ENCODE results near the gene IFNL2. TPM values are rescaled to one million over a fixed set of nuclear protein-coding genes. Genes with fewer than 3 reads are reported as not detected.
"Not testable (repeated sequence)": the region's sequence is repeated elsewhere in the genome, so short reads cannot be mapped to it uniquely, and the experiment has no call there.

IFNL2 gene
- total and polyA plus RNA-seq, 7 donors, result not detected

DNA sequence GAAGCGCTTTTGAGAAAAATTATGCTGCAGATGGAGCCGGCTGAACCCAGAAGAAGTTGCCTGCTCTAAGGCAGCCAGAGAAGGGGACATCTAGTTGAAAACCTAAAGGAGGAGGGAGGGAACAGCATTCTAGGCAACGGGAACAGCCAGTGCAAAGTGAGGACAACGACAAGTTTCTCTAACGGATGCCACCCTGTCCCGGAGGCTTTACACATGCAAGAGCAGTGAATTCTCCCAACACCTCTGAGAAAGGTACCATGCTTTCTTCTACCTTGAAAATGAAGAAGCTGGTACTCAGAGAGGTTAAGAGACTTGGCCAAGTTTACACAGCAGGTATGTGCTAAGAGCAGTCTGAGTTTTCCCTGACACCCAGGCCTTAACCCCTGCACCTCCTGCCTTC, 29.3 kb upstream of the IFNL2 start:
- Histone ChIP-seq H3K4me1 (no peaks in the 10 kb centered on the region), H3K36me3 (no peaks in the 10 kb centered on the region), H3K4me3 (no peak overlapping the region), H3K27ac (no peak overlapping the region), H3K9me3 (no peaks in the 10 kb centered on the region), H3K27me3 (peaks cover 0 to 41% (median 22%) of the 10 kb centered on the region in 3 donors)
- WGBS, 2 donors, result 95% methylated on average over 6 of the region's 6 CpGs
- DNase-seq, result no peak
- intact Hi-C loops (cut with DNase I), result no loop called here
- TF ChIP-seq POLR2AphosphoS5 (IDR thresholded peaks at IDR 0.05), result no peak
- TF ChIP-seq EP300 (IDR thresholded peaks at IDR 0.05), result no peak
- TF ChIP-seq, protein P1, sequence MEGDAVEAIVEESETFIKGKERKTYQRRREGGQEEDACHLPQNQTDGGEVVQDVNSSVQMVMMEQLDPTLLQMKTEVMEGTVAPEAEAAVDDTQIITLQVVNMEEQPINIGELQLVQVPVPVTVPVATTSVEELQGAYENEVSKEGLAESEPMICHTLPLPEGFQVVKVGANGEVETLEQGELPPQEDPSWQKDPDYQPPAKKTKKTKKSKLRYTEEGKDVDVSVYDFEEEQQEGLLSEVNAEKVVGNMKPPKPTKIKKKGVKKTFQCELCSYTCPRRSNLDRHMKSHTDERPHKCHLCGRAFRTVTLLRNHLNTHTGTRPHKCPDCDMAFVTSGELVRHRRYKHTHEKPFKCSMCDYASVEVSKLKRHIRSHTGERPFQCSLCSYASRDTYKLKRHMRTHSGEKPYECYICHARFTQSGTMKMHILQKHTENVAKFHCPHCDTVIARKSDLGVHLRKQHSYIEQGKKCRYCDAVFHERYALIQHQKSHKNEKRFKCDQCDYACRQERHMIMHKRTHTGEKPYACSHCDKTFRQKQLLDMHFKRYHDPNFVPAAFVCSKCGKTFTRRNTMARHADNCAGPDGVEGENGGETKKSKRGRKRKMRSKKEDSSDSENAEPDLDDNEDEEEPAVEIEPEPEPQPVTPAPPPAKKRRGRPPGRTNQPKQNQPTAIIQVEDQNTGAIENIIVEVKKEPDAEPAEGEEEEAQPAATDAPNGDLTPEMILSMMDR (IDR thresholded peaks at IDR 0.05), result no peak
- no peak for TF ChIP-seq POLR2A (IDR thresholded peaks at IDR 0.05)

DNA sequence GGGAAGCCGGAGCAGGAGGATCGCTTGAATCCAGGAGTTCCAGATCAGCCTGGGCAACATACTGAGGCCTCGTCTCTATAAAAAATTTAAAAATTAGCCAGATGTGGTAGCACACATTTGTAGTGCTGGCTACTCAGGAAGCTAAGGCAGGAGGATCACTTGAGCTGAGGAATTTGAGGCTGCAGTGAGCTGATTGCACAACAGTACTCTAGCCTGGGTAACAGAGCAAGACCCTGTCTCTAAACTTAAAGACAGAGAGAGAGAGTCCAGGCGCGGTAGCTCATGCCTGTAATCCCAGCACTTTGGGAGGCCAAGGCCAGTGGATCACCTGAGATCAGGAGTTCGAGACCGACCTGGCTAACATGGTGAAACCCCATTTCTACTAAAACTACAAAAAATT, 27.8 kb upstream of the IFNL2 start:
- H3K4me3 ChIP-seq, result no peak overlapping the region
- intact Hi-C loops (cut with DNase I), result no loop called here
- 93 to 95% methylated on average over 7 of the region's 7 CpGs for WGBS, 2 donors
- TF ChIP-seq POLR2AphosphoS5 (IDR thresholded peaks at IDR 0.05) (no peak), POLR2A (IDR thresholded peaks at IDR 0.05) (no peak), EP300 (IDR thresholded peaks at IDR 0.05) (no peak)
- TF ChIP-seq, protein P1 (IDR thresholded peaks at IDR 0.05), result no peak
- no peak for DNase-seq
- no peaks in the 10 kb centered on the region for H3K36me3 ChIP-seq
- no peaks in the 10 kb centered on the region for H3K4me1 ChIP-seq
- no peaks in the 10 kb centered on the region for H3K9me3 ChIP-seq
- H3K27ac ChIP-seq, result no peak overlapping the region
- peaks cover 0 to 44% (median 30%) of the 10 kb centered on the region in 3 donors for H3K27me3 ChIP-seq

DNA sequence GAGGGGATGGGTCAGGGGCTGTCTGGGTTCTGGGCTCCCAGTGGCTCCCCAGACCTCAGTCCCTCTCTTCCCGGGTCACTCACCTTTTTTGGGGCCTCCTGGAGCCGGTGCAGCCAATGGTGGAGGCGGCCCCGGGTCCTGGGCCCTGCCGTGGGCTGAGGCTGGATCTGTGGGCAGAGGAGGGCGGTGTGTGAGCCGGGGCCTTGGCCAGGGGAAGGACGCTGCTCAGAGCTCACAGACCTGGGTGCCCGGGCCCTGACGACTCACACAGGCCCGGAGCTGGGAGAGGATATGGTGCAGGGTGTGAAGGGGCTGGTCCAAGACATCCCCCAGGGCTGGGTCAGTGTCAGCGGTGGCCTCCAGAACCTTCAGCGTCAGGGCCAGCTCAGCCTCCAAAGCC, 24.5 kb upstream of the IFNL2 start:
- 83% methylated on average over 13 of the region's 13 CpGs for WGBS, 2 donors
- intact Hi-C loops (cut with DNase I); H3K36me3 ChIP-seq; H3K4me3 ChIP-seq; H3K27ac ChIP-seq; DNase-seq; H3K9me3 ChIP-seq: not testable (repeated sequence)
- Histone ChIP-seq H3K27me3 (peaks cover 19 to 43% (median 34%) of the 10 kb centered on the region in 3 donors), H3K4me1 (peaks cover 0 to 15% (median 12%) of the 10 kb centered on the region in 4 donors)

DNA sequence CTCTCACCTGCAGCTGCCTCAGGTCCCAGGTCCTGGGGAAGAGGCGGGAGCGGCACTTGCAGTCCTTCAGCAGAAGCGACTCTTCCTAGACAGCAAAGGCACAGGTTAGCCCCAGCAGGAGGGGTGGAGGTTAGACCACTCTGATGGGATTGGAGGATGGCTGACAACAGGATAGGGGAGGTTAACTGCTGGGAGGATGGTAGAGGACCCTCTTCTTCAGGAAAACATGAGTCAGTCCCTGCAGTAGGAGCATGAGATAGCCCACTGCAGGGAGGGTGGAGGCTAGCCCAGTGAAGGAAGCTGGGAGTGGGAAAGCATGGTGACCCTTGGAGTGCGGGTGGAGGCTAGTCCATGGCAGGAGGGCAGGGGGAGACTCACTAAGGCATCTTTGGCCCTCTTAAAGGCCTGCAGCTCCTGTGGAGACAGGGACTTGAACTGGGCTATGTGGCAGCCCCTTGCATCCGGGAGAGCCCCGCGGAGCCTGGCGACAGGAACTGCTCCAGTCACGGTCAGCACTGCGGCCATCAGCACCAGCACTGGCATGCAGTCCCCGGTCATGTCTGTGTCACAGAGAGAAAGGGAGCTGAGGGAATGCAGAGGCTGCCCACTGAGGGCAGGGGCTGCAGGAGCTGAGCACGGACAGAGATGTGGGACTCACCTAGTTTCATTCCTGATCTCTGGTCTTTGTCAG, 23.6 kb upstream of the IFNL2 start, which contains the start of gene IFNL3:
TSS of gene IFNL3 (minus strand) at position 597 of the 691 bp plus-strand sequence. CDS start at position 558, 39 bp downstream.
- H3K36me3 ChIP-seq; H3K9me3 ChIP-seq; intact Hi-C loops (cut with DNase I); DNase-seq; H3K4me3 ChIP-seq; H3K27ac ChIP-seq: not testable (repeated sequence)
- peaks cover 22 to 49% (median 42%) of the 10 kb centered on the region in 3 donors for H3K27me3 ChIP-seq
- 85 to 86% methylated on average over 12 of the region's 12 CpGs for WGBS, 2 donors
- peaks cover 0 to 15% (median 12%) of the 10 kb centered on the region in 4 donors for H3K4me1 ChIP-seq

DNA sequence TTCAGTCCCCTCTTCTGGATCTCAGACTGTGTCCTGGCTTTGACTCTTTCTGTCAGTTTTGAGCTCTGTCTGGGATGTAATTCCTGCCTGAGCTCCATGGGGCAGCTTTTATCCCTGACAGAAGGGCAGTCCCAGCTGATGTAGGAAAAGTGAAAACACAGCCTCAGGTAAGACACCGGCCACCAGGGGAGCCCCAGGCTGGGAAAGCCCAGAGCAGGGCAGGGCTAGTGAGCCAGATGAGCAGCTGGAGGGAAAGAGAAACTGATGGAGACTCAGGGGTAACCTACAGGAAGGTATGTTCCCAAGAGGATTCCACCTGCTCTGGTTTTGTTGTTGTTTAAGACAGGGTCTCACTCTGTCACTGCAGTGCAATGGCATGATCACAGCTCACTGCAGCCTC, 23.0 kb upstream of the IFNL2 start:
- H3K9me3 ChIP-seq; H3K36me3 ChIP-seq; H3K4me3 ChIP-seq; DNase-seq; intact Hi-C loops (cut with DNase I); H3K27ac ChIP-seq: not testable (repeated sequence)
- WGBS, 2 donors, result no CpG with 5 or more reads among the region's 1 CpG
- peaks cover 22 to 49% (median 48%) of the 10 kb centered on the region in 3 donors for H3K27me3 ChIP-seq
- H3K4me1 ChIP-seq, result peaks cover 0 to 15% (median 12%) of the 10 kb centered on the region in 4 donors

DNA sequence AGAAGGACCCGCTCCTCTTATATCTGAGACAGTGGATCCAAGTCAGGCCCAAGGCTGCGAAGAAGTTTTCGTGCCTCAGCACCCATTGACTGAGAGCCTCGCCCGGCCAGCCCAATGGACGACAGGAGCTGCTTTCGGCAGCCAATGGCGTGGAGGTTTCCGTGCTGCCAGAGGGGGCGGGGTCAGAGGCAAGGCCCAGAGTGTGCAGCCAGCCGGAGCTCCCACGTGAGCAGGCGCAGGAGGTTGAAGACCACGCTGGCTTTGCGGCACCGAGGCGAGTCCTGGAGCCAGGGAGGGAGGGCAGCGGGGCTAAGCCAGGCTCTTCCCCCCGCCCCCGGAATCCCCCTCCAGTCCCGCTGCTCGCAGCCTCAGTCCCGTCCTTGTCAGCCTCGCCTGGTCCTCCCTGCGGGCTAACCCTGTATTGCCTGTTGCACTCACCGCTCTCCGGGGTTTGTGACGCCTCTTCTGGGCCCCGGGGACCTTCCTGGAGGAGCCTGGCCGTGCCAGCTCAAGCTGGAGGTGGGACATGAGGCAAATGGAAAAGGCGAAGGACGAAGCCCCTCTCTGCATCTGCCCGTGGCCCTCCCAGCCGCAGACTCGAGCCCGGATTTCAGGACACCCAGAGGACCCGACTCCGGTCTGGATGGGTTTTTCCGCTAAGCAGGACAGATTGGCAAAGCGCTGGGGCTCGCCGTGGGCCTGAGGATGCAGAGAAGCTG, 21.1 kb upstream of the IFNL2 start:
- 25 to 29% methylated on average over 42 of the region's 42 CpGs for WGBS, 2 donors
- TF ChIP-seq, protein P1 (IDR thresholded peaks at IDR 0.05), result no peak
- TF ChIP-seq POLR2AphosphoS5 (IDR thresholded peaks at IDR 0.05) (no peak), EP300 (IDR thresholded peaks at IDR 0.05) (no peak), POLR2A (IDR thresholded peaks at IDR 0.05) (no peak)
- intact Hi-C loops (cut with DNase I), result no loop called here
- Histone ChIP-seq H3K27me3 (peaks cover 22 to 56% (median 55%) of the 10 kb centered on the region in 3 donors), H3K36me3 (no peaks in the 10 kb centered on the region), H3K27ac (no peak overlapping the region), H3K9me3 (no peaks in the 10 kb centered on the region), H3K4me1 (peaks cover 0 to 15% (median 12%) of the 10 kb centered on the region in 4 donors), H3K4me3 (peak overlapping the region in 2 of 4 donors; percentile 20 to 21)
- no peak for DNase-seq
